HL-60 (cell line): ENCODE results near the gene ALLC.

ENCODE experiments used
- POLR2AphosphoS5 ChIP-seq: IDR thresholded peaks from 2 replicates; pipeline ENCODE4 v1.6.1; 2012; ENCODE audit warnings: low read depth
- REST ChIP-seq: IDR thresholded peaks from 2 replicates; pipeline ENCODE4 v1.6.1; 2012; ENCODE audit warnings: low read depth; ENCODE audit not compliant: insufficient replicate concordance
- SPI1 ChIP-seq: IDR thresholded peaks from 2 replicates; pipeline ENCODE4 v1.6.1; 2012; ENCODE audit warnings: low read depth, mild to moderate bottlenecking, borderline replicate concordance
- TF ChIP-seq, protein P1 (sequence below): IDR thresholded peaks from one replicate; pipeline ENCODE4 v1.5.1; 2011; ENCODE audit warnings: low read length, control low read depth, inconsistent platforms; ENCODE audit not compliant: insufficient read depth

GRCh38 chr2:3662239-3662638 is 4.2 kb downstream of the ALLC start:
- no peak for TF ChIP-seq POLR2AphosphoS5
- TF ChIP-seq, protein P1, sequence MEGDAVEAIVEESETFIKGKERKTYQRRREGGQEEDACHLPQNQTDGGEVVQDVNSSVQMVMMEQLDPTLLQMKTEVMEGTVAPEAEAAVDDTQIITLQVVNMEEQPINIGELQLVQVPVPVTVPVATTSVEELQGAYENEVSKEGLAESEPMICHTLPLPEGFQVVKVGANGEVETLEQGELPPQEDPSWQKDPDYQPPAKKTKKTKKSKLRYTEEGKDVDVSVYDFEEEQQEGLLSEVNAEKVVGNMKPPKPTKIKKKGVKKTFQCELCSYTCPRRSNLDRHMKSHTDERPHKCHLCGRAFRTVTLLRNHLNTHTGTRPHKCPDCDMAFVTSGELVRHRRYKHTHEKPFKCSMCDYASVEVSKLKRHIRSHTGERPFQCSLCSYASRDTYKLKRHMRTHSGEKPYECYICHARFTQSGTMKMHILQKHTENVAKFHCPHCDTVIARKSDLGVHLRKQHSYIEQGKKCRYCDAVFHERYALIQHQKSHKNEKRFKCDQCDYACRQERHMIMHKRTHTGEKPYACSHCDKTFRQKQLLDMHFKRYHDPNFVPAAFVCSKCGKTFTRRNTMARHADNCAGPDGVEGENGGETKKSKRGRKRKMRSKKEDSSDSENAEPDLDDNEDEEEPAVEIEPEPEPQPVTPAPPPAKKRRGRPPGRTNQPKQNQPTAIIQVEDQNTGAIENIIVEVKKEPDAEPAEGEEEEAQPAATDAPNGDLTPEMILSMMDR = no peak
- no peak for TF ChIP-seq REST
- no peak for TF ChIP-seq SPI1
